Measurements from ENCODE around the gene HMGN5.
A peak's percentile ranks its signal among the peaks of the same experiment; 100 is the strongest.

HMGN5 gene

GRCh38 chrX:81121513-81122363 lies 80.0 kb downstream of the HMGN5 start:
- TF ChIP-seq CTCF (IDR thresholded peaks at IDR 0.05; ENCODE audit: low read depth, low read length): no peak
- peak overlapping the region; percentile 67 for H3K4me3 ChIP-seq (ENCODE audit: low read depth, low read length)

GRCh38 chrX:81120936-81121371 lies 80.8 kb downstream of the HMGN5 start:
- peak; percentile 67 for TF ChIP-seq CTCF (IDR thresholded peaks at IDR 0.05; ENCODE audit: low read depth, low read length)
- peak overlapping the region; percentile 67 for H3K4me3 ChIP-seq (ENCODE audit: low read depth, low read length)

GRCh38 chrX:81120258-81120935 lies 81.3 kb downstream of the HMGN5 start:
- H3K4me3 ChIP-seq (ENCODE audit: low read depth, low read length): peak overlapping the region; percentile 67
- no peak for TF ChIP-seq CTCF (IDR thresholded peaks at IDR 0.05; ENCODE audit: low read depth, low read length)

- H3K4me3 ChIP-seq (ENCODE audit: low read depth, low read length): no peak overlapping the region
- TF ChIP-seq CTCF (IDR thresholded peaks at IDR 0.05; ENCODE audit: low read depth, low read length): no peak
Observed at GRCh38 chrX:81114757-81115156, 87.0 kb downstream of the HMGN5 start.

- no peak for TF ChIP-seq CTCF (IDR thresholded peaks at IDR 0.05; ENCODE audit: low read depth, low read length)
- no peak overlapping the region for H3K4me3 ChIP-seq (ENCODE audit: low read depth, low read length)
Observed at GRCh38 chrX:81110286-81110685, 91.4 kb downstream of the HMGN5 start.

- no peak for TF ChIP-seq CTCF (IDR thresholded peaks at IDR 0.05; ENCODE audit: low read depth, low read length)
- no peak overlapping the region for H3K4me3 ChIP-seq (ENCODE audit: low read depth, low read length)
Observed at GRCh38 chrX:81082649-81083048, 119.1 kb downstream of the HMGN5 start.

All from WI38 (cell line).